ENCODE results near the gene KCNG2. TPM values are rescaled to one million over a fixed set of nuclear protein-coding genes. Genes with fewer than 3 reads are reported as not detected.

The KCNG2 gene
- total and polyA plus RNA-seq, 2 of the 13 experiments (the other 11 are each of a cell fraction or from before 2014, with no cell fraction given) = not detected

GRCh38 chr18:79795446-79795845 is 2.3 kb upstream of the KCNG2 start (continued):
- TF ChIP-seq, protein P1, sequence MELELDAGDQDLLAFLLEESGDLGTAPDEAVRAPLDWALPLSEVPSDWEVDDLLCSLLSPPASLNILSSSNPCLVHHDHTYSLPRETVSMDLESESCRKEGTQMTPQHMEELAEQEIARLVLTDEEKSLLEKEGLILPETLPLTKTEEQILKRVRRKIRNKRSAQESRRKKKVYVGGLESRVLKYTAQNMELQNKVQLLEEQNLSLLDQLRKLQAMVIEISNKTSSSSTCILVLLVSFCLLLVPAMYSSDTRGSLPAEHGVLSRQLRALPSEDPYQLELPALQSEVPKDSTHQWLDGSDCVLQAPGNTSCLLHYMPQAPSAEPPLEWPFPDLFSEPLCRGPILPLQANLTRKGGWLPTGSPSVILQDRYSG (CRISPR knock-in tag; IDR thresholded peaks at IDR 0.05) = no peak
- TF ChIP-seq PRMT3 (CRISPR knock-in tag; IDR thresholded peaks at IDR 0.05; ENCODE audit: borderline replicate concordance, low read depth) = no peak
- TF ChIP-seq PAXIP1 (CRISPR knock-in tag; conservative IDR thresholded peaks at IDR 0.05) = peak; percentile 38; the same call in 1 of the 2 replicates
- TF ChIP-seq ZNF639 (CRISPR knock-in tag; conservative IDR thresholded peaks at IDR 0.05) = no peak
- TF ChIP-seq, protein P2, sequence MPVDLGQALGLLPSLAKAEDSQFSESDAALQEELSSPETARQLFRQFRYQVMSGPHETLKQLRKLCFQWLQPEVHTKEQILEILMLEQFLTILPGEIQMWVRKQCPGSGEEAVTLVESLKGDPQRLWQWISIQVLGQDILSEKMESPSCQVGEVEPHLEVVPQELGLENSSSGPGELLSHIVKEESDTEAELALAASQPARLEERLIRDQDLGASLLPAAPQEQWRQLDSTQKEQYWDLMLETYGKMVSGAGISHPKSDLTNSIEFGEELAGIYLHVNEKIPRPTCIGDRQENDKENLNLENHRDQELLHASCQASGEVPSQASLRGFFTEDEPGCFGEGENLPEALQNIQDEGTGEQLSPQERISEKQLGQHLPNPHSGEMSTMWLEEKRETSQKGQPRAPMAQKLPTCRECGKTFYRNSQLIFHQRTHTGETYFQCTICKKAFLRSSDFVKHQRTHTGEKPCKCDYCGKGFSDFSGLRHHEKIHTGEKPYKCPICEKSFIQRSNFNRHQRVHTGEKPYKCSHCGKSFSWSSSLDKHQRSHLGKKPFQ (CRISPR knock-in tag; IDR thresholded peaks at IDR 0.05; ENCODE audit: insufficient replicate concordance) = peak; percentile 99
- TF ChIP-seq POLR2A (IDR thresholded peaks at IDR 0.05; ENCODE audit: insufficient read depth in 1 of 2, low read depth in 2 of 2, low read length in 2 of 2) = no peak
- TF ChIP-seq KLF16 (CRISPR knock-in tag; IDR thresholded peaks at IDR 0.05) = peak in 1 of 2 experiments; percentile 76; a peak in 2 of 4 replicates
- no peak for TF ChIP-seq CENPT (CRISPR knock-in tag; IDR thresholded peaks at IDR 0.05; ENCODE audit: low read depth)
- 0 out of 2 replicates have a peak, but pooled peaks have one; percentile 51 for TF ChIP-seq ZNF749 (CRISPR knock-in tag; IDR thresholded peaks at IDR 0.05; ENCODE audit: borderline replicate concordance)
- no peak for TF ChIP-seq ZSCAN31 (CRISPR knock-in tag; IDR thresholded peaks at IDR 0.05; ENCODE audit: low read depth)
- no peak for TF ChIP-seq ZFP1 (CRISPR knock-in tag; IDR thresholded peaks at IDR 0.05)
- TF ChIP-seq ZNF101 (CRISPR knock-in tag; IDR thresholded peaks at IDR 0.05; ENCODE audit: borderline replicate concordance, low read depth) = no peak
- TF ChIP-seq SP4 (CRISPR knock-in tag; IDR thresholded peaks at IDR 0.05) = no peak
- no peak for TF ChIP-seq CC2D1A (CRISPR knock-in tag; IDR thresholded peaks at IDR 0.05)
- no peak for TF ChIP-seq NFIC (IDR thresholded peaks at IDR 0.05; ENCODE audit: low read length)
- peak; percentile 35; the same call in 1 of the 2 replicates for TF ChIP-seq ZFP82 (CRISPR knock-in tag; IDR thresholded peaks at IDR 0.05; ENCODE audit: borderline replicate concordance)
- TF ChIP-seq SAFB2 (CRISPR knock-in tag; IDR thresholded peaks at IDR 0.05; ENCODE audit: borderline replicate concordance, low read depth) = no peak
- peak; percentile 40; the same call in 1 of the 2 replicates for TF ChIP-seq JUNB (CRISPR knock-in tag; IDR thresholded peaks at IDR 0.05; ENCODE audit: borderline replicate concordance)
- peak; percentile 77; the same call in 1 of the 2 replicates for TF ChIP-seq ZNF253 (CRISPR knock-in tag; IDR thresholded peaks at IDR 0.05; ENCODE audit: borderline replicate concordance)
- no peak for TF ChIP-seq ZNF501 (CRISPR knock-in tag; IDR thresholded peaks at IDR 0.05)
- no peak for TF ChIP-seq BHLHE40 (IDR thresholded peaks at IDR 0.05; ENCODE audit: low read length)
- TF ChIP-seq MYPOP (CRISPR knock-in tag; IDR thresholded peaks at IDR 0.05) = peak; percentile 59; the same call in 1 of the 2 replicates
- TF ChIP-seq SUZ12 (IDR thresholded peaks at IDR 0.05; ENCODE audit: low read depth, low read length) = no peak

Measured in HepG2 (cell line).